Epithelial cell of esophagus (primary cell): Measurements from ENCODE around the gene PPP4R4.

Experiments used
- DNase-seq: peaks from one replicate; pipeline ENCODE4 v3.0.0; 2010; ENCODE audit warnings: low read depth
- H3K4me3 ChIP-seq: 2 replicates; pipeline ENCODE4 v1.5.1; 2011; ENCODE audit warnings: mild to moderate bottlenecking, low read length, control low read depth
- TF ChIP-seq, protein P1 (sequence below): IDR thresholded peaks from 2 replicates; pipeline ENCODE4 v1.5.1; 2011; ENCODE audit warnings: low read depth, mild to moderate bottlenecking, low read length, control low read depth, inconsistent platforms; ENCODE audit not compliant: insufficient read depth; ENCODE audit errors: missing control alignments

PPP4R4 gene

GRCh38 chr14:94307410-94307992, 133.4 kb downstream of the PPP4R4 start:
- TF ChIP-seq, protein P1, sequence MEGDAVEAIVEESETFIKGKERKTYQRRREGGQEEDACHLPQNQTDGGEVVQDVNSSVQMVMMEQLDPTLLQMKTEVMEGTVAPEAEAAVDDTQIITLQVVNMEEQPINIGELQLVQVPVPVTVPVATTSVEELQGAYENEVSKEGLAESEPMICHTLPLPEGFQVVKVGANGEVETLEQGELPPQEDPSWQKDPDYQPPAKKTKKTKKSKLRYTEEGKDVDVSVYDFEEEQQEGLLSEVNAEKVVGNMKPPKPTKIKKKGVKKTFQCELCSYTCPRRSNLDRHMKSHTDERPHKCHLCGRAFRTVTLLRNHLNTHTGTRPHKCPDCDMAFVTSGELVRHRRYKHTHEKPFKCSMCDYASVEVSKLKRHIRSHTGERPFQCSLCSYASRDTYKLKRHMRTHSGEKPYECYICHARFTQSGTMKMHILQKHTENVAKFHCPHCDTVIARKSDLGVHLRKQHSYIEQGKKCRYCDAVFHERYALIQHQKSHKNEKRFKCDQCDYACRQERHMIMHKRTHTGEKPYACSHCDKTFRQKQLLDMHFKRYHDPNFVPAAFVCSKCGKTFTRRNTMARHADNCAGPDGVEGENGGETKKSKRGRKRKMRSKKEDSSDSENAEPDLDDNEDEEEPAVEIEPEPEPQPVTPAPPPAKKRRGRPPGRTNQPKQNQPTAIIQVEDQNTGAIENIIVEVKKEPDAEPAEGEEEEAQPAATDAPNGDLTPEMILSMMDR = peak; percentile 27
- H3K4me3 ChIP-seq = no peak overlapping the region
- peak; percentile 24 for DNase-seq

GRCh38 chr14:94309721-94310120, 135.6 kb downstream of the PPP4R4 start:
- no peak for DNase-seq
- TF ChIP-seq, protein P1 = no peak
- no peak overlapping the region for H3K4me3 ChIP-seq

DNA sequence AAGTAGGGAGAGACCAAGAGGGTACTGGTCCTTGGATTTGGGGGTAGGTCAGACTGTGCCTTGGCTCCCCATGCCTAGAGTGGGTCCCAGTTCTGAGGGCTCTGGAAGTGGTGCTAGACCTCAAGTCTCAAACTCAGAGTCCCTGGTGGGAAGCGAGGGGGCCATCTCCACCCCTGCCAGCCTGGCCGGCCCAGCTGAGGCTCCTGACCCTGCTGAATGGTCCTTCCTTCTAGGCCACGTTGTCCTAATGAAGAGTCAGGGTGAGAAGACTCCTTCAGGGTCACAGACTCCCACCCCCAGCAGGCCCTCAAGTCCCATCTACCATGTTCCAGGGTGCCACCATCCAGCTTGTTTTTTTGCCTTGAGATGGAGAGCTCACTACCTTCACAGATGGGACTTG, 136.1 kb downstream of the PPP4R4 start:
- no peak for DNase-seq
- TF ChIP-seq, protein P1 = no peak
- no peak overlapping the region for H3K4me3 ChIP-seq

GRCh38 chr14:94312481-94313246, 138.5 kb downstream of the PPP4R4 start:
- TF ChIP-seq, protein P1 = no peak

GRCh38 chr14:94313991-94314655, 140.0 kb downstream of the PPP4R4 start:
- no peak overlapping the region for H3K4me3 ChIP-seq
- TF ChIP-seq, protein P1 = no peak
- peak; percentile 79 for DNase-seq

More at GRCh38 chr14:94312481-94313246, 138.5 kb downstream of the PPP4R4 start:
- peak; percentile 92 for DNase-seq
- no peak overlapping the region for H3K4me3 ChIP-seq

GRCh38 chr14:94314890-94315289, 140.8 kb downstream of the PPP4R4 start:
- no peak for DNase-seq
- TF ChIP-seq, protein P1 = no peak
- H3K4me3 ChIP-seq = no peak overlapping the region
